ENCODE results near the gene TARS3.

- no peak for TF ChIP-seq CTCF (IDR thresholded peaks at IDR 0.05)
- no peak for TF ChIP-seq MAZ (IDR thresholded peaks at IDR 0.05; ENCODE audit: borderline replicate concordance, low read depth, low read length)
- no peak for TF ChIP-seq POLR2AphosphoS2 (conservative IDR thresholded peaks at IDR 0.05; ENCODE audit: low read length)
- no peak for TF ChIP-seq ELK1 (IDR thresholded peaks at IDR 0.05; ENCODE audit: low read depth, low read length)
- no peak for TF ChIP-seq POLR2A (IDR thresholded peaks at IDR 0.05; ENCODE audit: low read length)
- no peak for TF ChIP-seq ZNF302 (CRISPR knock-in tag; IDR thresholded peaks at IDR 0.05)
- TF ChIP-seq SMC3 (IDR thresholded peaks at IDR 0.05): no peak
- TF ChIP-seq, protein P1, sequence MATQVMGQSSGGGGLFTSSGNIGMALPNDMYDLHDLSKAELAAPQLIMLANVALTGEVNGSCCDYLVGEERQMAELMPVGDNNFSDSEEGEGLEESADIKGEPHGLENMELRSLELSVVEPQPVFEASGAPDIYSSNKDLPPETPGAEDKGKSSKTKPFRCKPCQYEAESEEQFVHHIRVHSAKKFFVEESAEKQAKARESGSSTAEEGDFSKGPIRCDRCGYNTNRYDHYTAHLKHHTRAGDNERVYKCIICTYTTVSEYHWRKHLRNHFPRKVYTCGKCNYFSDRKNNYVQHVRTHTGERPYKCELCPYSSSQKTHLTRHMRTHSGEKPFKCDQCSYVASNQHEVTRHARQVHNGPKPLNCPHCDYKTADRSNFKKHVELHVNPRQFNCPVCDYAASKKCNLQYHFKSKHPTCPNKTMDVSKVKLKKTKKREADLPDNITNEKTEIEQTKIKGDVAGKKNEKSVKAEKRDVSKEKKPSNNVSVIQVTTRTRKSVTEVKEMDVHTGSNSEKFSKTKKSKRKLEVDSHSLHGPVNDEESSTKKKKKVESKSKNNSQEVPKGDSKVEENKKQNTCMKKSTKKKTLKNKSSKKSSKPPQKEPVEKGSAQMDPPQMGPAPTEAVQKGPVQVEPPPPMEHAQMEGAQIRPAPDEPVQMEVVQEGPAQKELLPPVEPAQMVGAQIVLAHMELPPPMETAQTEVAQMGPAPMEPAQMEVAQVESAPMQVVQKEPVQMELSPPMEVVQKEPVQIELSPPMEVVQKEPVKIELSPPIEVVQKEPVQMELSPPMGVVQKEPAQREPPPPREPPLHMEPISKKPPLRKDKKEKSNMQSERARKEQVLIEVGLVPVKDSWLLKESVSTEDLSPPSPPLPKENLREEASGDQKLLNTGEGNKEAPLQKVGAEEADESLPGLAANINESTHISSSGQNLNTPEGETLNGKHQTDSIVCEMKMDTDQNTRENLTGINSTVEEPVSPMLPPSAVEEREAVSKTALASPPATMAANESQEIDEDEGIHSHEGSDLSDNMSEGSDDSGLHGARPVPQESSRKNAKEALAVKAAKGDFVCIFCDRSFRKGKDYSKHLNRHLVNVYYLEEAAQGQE (IDR thresholded peaks at IDR 0.05): no peak
- no peak for TF ChIP-seq HMGXB4 (CRISPR knock-in tag; IDR thresholded peaks at IDR 0.05; ENCODE audit: borderline replicate concordance)
Observed at GRCh38 chr15:101712078-101712477, 12.2 kb downstream of the TARS3 start.

All from A549 (cell line).